ENCODE results near the gene SENP7.

GRCh38 chr3:101518421-101518871 is 5.4 kb upstream of the SENP7 start:
- TF ChIP-seq CTCF (IDR thresholded peaks at IDR 0.05) (no peak), POLR2A (IDR thresholded peaks at IDR 0.05) (no peak)
